K562 (cell line): ENCODE measurements around the gene ACTRT2.

ENCODE experiments used
- ATF1 ChIP-seq, 2 experiments: fragments of 450-650 bp in 1 of 2; IDR thresholded peaks; 2 replicates each; pipeline ENCODE4 v1.6.1; 2016; ENCODE audit warnings: missing compliant biosample characterization in 1 of 2, missing genetic modification characterization in 1 of 2
- CCNT2 ChIP-seq: IDR thresholded peaks from 2 replicates; pipeline ENCODE4 v1.6.1; 2011; ENCODE audit warnings: borderline replicate concordance, low read depth, mild to moderate bottlenecking, moderate library complexity, mixed read lengths, low read length; ENCODE audit not compliant: insufficient read length; ENCODE audit errors: extremely low read depth
- DNMT1 ChIP-seq: fragments of 450-650 bp; IDR thresholded peaks from 2 replicates; pipeline ENCODE4 v1.6.1; 2016; ENCODE audit warnings: antibody characterized with exemption, mild to moderate bottlenecking
- EP300 ChIP-seq: IDR thresholded peaks from 2 replicates; pipeline ENCODE4 v1.6.1; 2012; ENCODE audit warnings: low read length, improper control_type of control experiment
- PHF20 ChIP-seq: fragments of 450-650 bp; IDR thresholded peaks from 2 replicates; pipeline ENCODE4 v1.6.1; 2018; ENCODE audit not compliant: partially characterized antibody
- POLR2AphosphoS2 ChIP-seq: IDR thresholded peaks from 2 replicates; pipeline ENCODE4 v1.6.1; 2012; ENCODE audit warnings: low read length, improper control_type of control experiment

DNA sequence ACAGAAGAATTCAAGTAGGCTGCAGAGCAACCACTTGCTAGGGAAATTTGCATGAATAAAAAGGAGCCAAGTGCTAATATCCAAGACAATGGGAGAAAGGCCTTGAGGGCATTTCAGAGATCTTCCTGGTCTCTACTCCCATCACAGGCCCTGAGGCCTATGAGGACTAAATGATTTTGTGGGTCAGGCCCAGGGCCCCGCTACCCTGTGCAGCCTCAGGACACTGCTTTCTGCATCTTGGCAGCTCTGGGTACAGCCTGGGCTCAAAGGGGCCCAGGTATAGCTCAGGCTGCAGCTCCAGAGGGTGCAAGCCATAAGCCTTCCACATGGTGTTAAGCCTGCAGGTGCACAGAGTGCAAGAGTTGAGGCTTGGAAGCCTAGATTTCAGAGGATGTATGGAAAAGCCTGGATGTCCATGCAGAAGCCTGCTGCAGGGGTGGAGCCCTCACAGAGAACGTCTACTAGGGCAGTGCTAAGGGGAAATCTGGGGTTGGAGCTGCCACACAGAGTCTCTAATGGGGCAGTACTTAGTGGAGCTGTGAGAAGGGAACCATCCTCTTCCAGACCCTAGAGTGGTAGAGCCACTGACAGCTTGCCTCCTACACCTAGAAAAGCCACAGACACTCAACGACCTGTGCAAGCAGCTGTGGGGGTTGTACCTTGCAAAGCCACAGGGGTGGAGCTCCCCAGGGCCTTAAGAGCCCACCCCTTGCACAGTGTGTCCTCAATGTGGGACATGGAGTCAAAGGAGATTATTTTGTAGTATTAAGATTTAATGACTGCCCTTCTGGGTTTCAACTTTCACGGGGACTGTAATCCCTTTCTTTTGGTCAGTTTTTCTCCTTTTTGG lies 13.7 kb upstream of the ACTRT2 start:
- no peak for TF ChIP-seq PHF20
- no peak for TF ChIP-seq EP300
- TF ChIP-seq ATF1 (CRISPR knock-in tag; IDR thresholded peaks at IDR 0.05), result no peak
- no peak for TF ChIP-seq ATF1 (tag; IDR thresholded peaks at IDR 0.05)
- no peak for TF ChIP-seq POLR2AphosphoS2
- TF ChIP-seq DNMT1, result no peak
- TF ChIP-seq CCNT2, result no peak
